ENCODE data around the gene ANGPTL7. TPM values are rescaled to one million over a fixed set of nuclear protein-coding genes. Genes with fewer than 3 reads are reported as not detected.

ANGPTL7 gene
- polyA plus RNA-seq, 1 experiment, result not detected

- no peak overlapping the region for H3K4me3 ChIP-seq (ENCODE audit: low read depth, low read length)
- TF ChIP-seq CTCF (IDR thresholded peaks at IDR 0.05; ENCODE audit: low read depth, low read length), result no peak
- ChIA-PET POLR2A (no interaction called here), CTCF (interaction anchor here (0.6 to 1.7 kb wide), 4 partner anchors 8 to 412 kb away, joined by 3 to 5 read pairs (median 4); no protein-coding TSS in a partner anchor)
- H3K27me3 ChIP-seq (ENCODE audit: control insufficient read depth, insufficient read depth, low read length), result no peaks in the 10 kb centered on the region
- no peak for DNase-seq (ENCODE audit: low read depth, low spot score)
- H3K9me3 ChIP-seq (ENCODE audit: control insufficient read depth, insufficient read depth, low read length), result no peaks in the 10 kb centered on the region
- no peak overlapping the region for H3K27ac ChIP-seq (ENCODE audit: low read depth, low read length)
These were observed 44.1 kb downstream of the ANGPTL7 start for GRCh38 chr1:11233208-11233607.

DNA sequence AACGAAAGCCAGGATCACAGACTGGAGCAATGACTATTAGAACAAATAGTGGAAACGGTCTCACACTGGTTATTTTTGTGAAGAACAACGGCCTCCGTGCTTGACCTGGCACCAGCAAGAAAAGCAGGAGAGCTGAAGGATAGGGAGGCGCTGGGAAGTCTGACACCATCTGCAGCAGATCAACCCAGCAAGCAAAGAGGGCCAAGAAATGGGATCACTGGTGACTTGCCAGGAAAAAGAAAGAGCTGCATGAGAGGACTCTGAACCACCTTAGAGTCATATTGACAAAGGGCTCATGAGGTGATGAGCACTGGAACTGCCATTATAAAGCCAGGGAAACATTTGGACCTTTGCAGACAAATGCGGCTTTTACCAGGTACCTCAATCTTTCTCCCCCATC, 48.2 kb downstream of the ANGPTL7 start:
- no peaks in the 10 kb centered on the region for H3K27me3 ChIP-seq (ENCODE audit: control insufficient read depth, insufficient read depth, low read length)
- H3K27ac ChIP-seq (ENCODE audit: low read depth, low read length), result peak overlapping the region; percentile 31
- CTCF ChIA-PET, result interaction anchor here (1.2 to 12.1 kb wide), 3 partner anchors 25 to 408 kb away, joined by 3 to 283 read pairs (median 10); partner anchors contain the start of gene MTOR
- H3K4me3 ChIP-seq (ENCODE audit: low read depth, low read length), result no peak overlapping the region
- DNase-seq (ENCODE audit: low read depth, low spot score), result no peak
- TF ChIP-seq CTCF (IDR thresholded peaks at IDR 0.05; ENCODE audit: low read depth, low read length), result no peak
- no peaks in the 10 kb centered on the region for H3K9me3 ChIP-seq (ENCODE audit: control insufficient read depth, insufficient read depth, low read length)
- POLR2A ChIA-PET, result no interaction called here

- no peaks in the 10 kb centered on the region for H3K9me3 ChIP-seq (ENCODE audit: control insufficient read depth, insufficient read depth, low read length)
- no peaks in the 10 kb centered on the region for H3K27me3 ChIP-seq (ENCODE audit: control insufficient read depth, insufficient read depth, low read length)
- ChIA-PET POLR2A (no interaction called here), CTCF (interaction anchor here (1.2 to 12.1 kb wide), 3 partner anchors 24 to 407 kb away, joined by 3 to 283 read pairs (median 10); partner anchors contain the start of gene MTOR)
- no peak overlapping the region for H3K27ac ChIP-seq (ENCODE audit: low read depth, low read length)
- no peak overlapping the region for H3K4me3 ChIP-seq (ENCODE audit: low read depth, low read length)
- no peak for TF ChIP-seq CTCF (IDR thresholded peaks at IDR 0.05; ENCODE audit: low read depth, low read length)
- no peak for DNase-seq (ENCODE audit: low read depth, low spot score)
These were observed 49.2 kb downstream of the ANGPTL7 start for GRCh38 chr1:11238311-11238710.

GRCh38 chr1:11245248-11245647, 56.1 kb downstream of the ANGPTL7 start:
- Histone ChIP-seq H3K27ac (ENCODE audit: low read depth, low read length) (no peak overlapping the region), H3K4me3 (ENCODE audit: low read depth, low read length) (no peak overlapping the region), H3K9me3 (ENCODE audit: control insufficient read depth, insufficient read depth, low read length) (no peaks in the 10 kb centered on the region), H3K27me3 (ENCODE audit: control insufficient read depth, insufficient read depth, low read length) (no peaks in the 10 kb centered on the region)
- no peak for TF ChIP-seq CTCF (IDR thresholded peaks at IDR 0.05; ENCODE audit: low read depth, low read length)
- ChIA-PET POLR2A (no interaction called here), CTCF (interaction anchor here (12.1 kb wide), 1 partner anchor 400 kb away, joined by 283 read pairs; no protein-coding TSS in a partner anchor)
- DNase-seq (ENCODE audit: low read depth, low spot score), result no peak

Small RNAs within 50 kb of the gene (small RNA-seq; reads per million reads assigned to genes)
- gene RNU6-291P (ENCODE audit: insufficient read length, low read depth) (not detected), gene RNU6-537P (ENCODE audit: insufficient read length, low read depth) (not detected), gene RPL39P6 (ENCODE audit: insufficient read length, low read depth) (not detected)

Other genes starting within 250 kb of the ANGPTL7 start
- 148 and 218 TPM in 2 replicates for gene TARDBP, start 176.7 kb upstream of the ANGPTL7 start, polyA plus RNA-seq (2011; rRNA removed)
- gene MASP2, start 142.1 kb upstream of the ANGPTL7 start, polyA plus RNA-seq (2011; rRNA removed), result not detected in 2 replicates
- gene SRM, start 129.3 kb upstream of the ANGPTL7 start, polyA plus RNA-seq (2011; rRNA removed), result 41.4 and 63.8 TPM in 2 replicates
- gene EXOSC10, start 89.5 kb upstream of the ANGPTL7 start, polyA plus RNA-seq (2011; rRNA removed), result 62.7 and 65.9 TPM in 2 replicates
- gene MTOR, start 73.2 kb downstream of the ANGPTL7 start, polyA plus RNA-seq (2011; rRNA removed), result 27.7 and 30.7 TPM in 2 replicates
- 10.0 and 10.7 TPM in 2 replicates for gene UBIAD1, start 83.8 kb downstream of the ANGPTL7 start, polyA plus RNA-seq (2011; rRNA removed)